HG02973 (cell line): ENCODE results near the gene TMEM26.
A peak's percentile ranks its signal among the peaks of the same experiment; 100 is the strongest.
"Not testable (repeated sequence)": the region's sequence is repeated elsewhere in the genome, so short reads cannot be mapped to it uniquely, and the experiment has no call there.

Source experiments
- ATAC-seq: cut with Tn5 transposase; IDR thresholded peaks from one replicate; pipeline ENCODE4 v1.9.1; 2021; ENCODE audit warnings: moderate library complexity; ENCODE audit not compliant: unreplicated experiment

TMEM26 gene

DNA sequence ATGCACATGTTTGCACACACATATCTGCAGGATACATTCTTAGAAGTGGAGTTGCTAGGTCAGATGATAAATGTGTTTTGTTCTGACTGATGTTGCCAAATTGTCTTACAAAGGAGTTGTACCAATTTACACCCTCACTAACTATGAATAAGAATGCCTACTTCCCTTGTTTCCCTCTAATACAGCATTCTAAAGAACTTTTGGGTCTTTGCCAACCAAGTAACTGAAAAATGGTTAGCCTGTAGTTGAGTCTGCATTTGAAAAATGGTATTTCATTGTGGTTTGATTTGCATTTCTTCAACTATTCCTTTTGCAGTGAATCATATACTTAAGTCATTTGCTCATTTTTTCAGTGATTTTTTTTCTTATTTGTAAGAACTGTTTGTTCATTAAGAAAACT, 48.4 kb downstream of the TMEM26 start:
- no peak for ATAC-seq

GRCh38 chr10:61400524-61400923, 52.7 kb downstream of the TMEM26 start:
- no peak for ATAC-seq

GRCh38 chr10:61399406-61399805, 53.8 kb downstream of the TMEM26 start:
- ATAC-seq: no peak

DNA sequence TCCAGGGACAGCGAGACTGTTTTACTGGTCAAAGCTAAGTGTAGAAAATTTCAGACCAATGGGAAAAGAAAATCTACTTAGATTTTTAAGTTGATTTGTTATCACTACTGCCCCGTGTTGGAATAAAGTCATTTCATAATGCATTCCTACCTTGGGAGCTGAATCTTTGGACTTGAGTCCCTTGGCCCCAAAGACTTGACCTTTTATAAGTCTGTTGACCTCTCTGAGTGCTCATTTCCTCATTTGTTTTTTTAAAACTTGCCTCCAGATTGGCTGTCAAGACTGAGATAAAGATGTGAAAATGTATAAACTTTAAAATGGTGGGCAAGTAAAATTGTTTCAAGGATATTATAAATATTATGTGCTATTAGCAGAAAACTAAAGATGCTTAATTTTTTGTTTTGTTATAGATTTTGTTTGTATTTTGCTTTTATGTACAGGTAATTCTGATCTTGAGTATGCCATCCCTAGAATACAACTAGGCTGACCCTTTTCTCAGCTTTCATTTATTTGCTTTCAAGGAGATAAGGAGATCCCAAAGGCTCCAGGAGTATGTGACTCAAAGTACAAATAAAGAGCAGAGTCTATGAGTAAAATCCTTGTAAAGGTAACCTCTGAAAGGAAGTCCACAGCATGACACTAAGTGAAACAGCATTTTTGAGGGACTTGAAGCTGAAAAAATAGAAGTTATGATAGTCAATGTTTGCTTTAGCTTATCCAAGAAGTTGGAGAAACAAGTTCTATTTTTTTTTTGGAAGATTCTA, 54.6 kb downstream of the TMEM26 start:
- no peak for ATAC-seq

- ATAC-seq: no peak
Observed at GRCh38 chr10:61397175-61397986, 55.8 kb downstream of the TMEM26 start.

DNA sequence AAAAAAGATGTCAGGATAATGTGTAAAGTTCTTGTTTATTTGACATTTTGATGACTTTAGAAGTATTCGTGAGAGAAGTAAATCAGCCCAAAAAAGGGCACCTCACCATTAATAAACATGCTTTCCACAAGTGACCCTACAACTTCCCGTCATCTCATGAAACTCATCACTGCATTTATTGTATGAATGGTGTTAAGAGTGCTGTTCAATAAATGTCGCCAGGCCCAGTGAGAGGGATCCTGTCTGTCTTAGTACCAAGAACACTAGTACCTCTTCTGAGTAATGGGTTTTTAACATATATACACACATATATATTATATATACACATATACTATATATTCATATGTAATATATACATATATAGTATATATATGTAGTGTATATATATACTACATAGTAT, 61.9 kb downstream of the TMEM26 start:
- peak; percentile 41 for ATAC-seq

DNA sequence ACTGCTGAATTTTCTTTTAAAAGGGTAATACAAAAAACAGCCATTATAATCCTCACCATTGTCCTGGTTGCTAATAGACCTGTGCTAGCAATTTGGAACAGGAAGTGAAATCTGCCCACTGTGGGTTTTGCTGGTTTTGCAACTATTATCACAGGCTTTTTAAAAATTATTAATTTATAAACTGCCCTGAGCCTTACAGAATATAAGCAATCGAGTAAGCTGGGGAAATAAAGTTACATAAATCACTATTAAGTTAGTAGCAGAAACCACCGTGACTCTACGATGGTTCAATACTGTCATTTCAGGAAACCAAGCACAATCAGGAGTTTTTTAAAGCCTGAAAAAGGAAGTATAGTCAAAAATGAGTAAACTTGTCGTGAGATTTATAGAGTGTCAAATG, 62.3 kb downstream of the TMEM26 start:
- peak; percentile 82 for ATAC-seq

GRCh38 chr10:61389887-61390286, 63.3 kb downstream of the TMEM26 start:
- no peak for ATAC-seq

DNA sequence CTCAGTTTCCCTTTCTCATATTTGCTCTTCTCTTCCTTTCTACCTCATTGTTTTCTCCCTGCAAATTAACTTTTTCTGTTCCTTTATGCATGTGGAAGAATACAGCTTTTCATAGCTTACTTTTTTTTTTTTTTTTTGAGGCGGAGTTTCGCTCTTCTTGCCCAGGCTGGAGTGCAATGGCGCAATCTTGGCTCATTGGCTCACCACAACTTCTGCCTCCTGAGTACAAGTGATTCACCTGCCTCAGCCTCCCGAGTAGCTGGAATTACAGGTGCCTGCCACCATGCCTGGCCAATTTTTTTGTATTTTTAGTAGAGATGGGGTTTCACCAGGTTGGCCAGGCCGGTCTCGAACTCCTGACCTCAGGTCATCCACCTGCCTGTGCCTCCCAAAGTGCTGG, 64.2 kb downstream of the TMEM26 start:
- not testable (repeated sequence) for ATAC-seq

DNA sequence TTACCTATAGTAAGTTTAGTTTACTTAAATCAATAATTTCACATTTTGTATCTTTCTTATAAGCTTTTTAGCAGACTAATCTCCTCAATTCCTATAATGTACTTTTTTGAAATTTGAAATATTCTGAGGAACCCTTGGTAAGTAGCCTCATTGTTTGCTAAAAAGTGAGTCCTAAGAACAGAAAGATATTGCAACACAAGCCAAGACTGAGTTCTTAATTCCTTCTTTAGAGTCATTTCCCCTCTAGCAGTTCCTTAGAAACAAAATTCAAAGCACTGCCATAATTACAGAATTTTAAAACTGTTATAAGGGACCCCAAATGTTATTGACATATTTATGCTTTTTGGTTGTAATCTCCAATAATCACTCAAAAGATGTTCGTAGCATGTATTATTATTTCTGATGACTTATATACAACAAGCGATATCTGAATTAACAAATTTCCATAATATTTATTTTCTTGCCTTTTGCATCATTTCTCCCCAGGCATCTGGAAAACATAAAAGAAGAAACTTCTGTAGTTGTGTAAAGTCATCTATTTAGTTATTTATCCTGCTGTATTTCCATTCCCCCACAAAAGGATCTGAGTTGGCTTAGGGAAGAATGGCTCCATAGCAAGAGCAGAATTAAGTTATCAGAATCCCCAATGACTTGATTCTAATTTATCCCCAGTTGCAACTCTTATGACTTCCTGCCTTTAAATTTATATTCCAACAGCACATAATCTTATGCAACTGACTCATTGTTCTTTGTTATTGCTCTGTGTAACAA, 67.8 kb downstream of the TMEM26 start:
- ATAC-seq: no peak

- not testable (repeated sequence) for ATAC-seq
Observed at GRCh38 chr10:61381153-61381552, 72.0 kb downstream of the TMEM26 start.

DNA sequence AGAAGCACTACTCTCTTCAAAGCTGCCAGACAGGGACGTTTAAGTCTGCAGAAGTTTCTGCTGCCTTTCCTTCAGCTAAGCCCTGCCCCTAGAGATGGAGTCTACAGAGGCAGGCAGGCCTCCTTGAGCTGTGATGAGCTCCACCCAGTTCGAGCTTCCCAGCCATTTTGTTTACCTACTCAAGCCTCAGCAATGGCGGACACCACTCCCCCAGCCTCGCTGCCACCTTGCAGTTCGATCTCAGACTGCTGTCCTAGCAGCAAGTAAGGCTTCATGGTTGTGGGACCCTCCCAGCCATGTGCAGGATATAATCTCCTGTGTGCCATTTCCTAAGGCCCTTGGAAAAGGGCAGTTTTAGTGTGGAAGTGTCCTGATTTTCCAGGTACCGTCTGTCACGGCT, 74.3 kb downstream of the TMEM26 start:
- ATAC-seq: no peak

DNA sequence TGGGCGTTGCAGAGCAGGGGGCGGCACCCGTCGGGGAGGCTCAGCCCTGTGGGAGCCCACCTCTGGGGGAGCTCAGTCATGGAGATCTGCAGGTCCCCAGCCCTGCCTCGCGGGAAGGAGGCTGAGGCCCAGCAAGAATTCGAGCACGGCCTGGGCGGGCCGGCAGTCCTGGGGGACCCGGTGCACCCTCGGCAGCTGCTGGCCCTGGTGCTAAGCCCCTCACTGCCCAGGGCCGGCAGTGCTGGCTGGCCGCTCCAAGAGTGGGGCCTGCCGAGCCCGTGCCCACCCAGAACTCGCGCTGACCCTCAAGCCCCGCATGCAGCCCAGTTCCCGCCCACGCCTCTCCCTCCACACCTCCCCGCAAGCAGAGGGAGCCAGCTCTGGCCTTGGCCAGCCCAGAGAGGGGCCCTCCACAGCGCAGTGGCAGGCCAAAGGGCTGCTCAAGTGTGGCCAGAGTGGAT, 76.2 kb downstream of the TMEM26 start:
- no peak for ATAC-seq

- ATAC-seq: no peak
Observed at GRCh38 chr10:61376377-61376776, 76.8 kb downstream of the TMEM26 start.

DNA sequence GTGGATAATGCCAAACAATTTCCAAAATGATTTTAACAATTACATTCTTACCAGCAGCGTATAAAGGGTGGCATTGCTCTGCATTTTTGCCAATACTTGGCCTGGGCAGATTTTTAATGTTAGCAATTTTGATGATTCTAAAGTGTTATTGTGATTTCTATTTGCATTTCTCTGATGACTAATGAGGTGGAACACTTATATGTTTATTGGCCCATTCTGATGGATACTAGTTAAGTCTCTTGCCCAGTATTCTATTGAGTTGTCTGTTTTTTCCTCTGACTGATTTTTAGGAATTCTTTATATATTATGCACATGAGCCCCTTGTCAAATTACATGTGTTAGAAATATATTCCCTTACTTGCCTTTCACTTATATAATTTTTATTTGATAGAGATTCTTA, 86.8 kb downstream of the TMEM26 start:
- ATAC-seq: no peak

DNA sequence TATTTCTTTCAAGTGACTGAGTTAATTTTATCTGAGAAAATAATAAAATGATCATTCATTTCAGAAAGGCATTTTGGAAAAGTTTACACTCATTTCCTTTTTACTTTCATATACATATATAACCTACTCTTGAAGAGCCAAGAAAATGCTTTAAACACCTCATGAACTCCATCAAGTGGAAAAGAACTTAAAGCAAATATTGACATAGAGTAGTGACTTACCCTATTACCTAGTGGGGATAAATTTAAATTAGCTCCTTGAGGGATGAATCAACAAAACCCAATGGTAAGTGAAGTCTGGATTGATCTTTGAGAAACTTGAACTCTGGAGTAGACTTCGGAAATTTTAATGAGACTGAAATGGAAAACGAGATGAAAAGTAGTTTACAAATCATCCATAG, 88.6 kb downstream of the TMEM26 start:
- ATAC-seq: no peak

- ATAC-seq: no peak
Observed at GRCh38 chr10:61363006-61363405, 90.2 kb downstream of the TMEM26 start.

- ATAC-seq: no peak
Observed at GRCh38 chr10:61359452-61359851, 93.7 kb downstream of the TMEM26 start.

- no peak for ATAC-seq
Observed at GRCh38 chr10:61357687-61358086, 95.5 kb downstream of the TMEM26 start.
